Activated CD8-positive, alpha-beta memory T cell treated with anti-CD3 and anti-CD28 coated beads, Interleukin-2, amount 50 U/mL, for 1 hour (primary cell): ENCODE results near the gene SLC22A23.

Experiments
- DNase-seq: peaks from one replicate; pipeline ENCODE4 v3.0.0-alpha.2; 2020; ENCODE audit errors: extremely low read depth

The SLC22A23 gene

GRCh38 chr6:3471286-3471685 is 14.4 kb upstream of the SLC22A23 start:
- DNase-seq = no peak

DNA sequence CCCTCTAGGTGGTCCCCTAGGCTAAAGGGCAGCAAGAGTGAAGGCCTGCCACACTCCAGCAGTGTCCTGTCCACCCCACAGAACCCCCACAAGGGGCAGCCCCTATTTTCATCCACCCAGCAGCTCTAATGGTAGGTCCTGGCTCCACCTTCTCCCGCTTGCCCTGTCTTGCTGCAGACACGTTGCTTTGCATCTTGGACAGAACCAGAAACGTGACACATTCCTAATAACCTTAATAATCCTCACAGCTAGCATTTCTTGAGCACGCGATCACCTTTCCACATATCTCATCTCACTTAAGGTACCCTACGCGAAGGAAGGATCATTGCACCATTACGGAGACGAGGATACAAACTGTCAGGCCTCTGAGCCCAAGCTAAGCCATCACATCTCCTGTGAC is 11.7 kb upstream of the SLC22A23 start:
- no peak for DNase-seq

- DNase-seq = no peak
These were observed 11.1 kb upstream of the SLC22A23 start for GRCh38 chr6:3467996-3468395.

GRCh38 chr6:3466488-3467219 is 9.8 kb upstream of the SLC22A23 start:
- no peak for DNase-seq

DNA sequence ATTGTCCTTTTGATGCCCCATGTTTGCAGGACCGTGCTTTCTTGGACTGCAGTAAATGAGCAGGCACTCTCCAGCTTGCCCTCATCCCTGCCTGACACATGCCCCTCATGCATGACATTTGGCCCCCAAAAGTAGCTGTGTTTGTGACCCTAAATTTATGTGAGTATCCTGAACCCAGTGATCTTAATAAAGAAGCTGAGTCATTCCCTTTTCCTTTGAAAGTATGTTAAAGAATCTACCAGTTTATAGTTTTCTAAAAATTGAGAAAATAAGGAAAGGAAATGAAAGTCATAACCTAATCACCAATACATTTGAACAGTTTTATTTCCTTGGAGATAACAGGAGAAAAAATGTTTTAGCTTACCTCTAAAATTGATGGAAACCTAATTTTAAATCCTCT is 3.4 kb upstream of the SLC22A23 start:
- DNase-seq = no peak

- no peak for DNase-seq
These were observed 2.0 kb upstream of the SLC22A23 start for GRCh38 chr6:3458706-3459421.

- no peak for DNase-seq
These were observed 1.1 kb upstream of the SLC22A23 start for GRCh38 chr6:3457710-3458602.

DNA sequence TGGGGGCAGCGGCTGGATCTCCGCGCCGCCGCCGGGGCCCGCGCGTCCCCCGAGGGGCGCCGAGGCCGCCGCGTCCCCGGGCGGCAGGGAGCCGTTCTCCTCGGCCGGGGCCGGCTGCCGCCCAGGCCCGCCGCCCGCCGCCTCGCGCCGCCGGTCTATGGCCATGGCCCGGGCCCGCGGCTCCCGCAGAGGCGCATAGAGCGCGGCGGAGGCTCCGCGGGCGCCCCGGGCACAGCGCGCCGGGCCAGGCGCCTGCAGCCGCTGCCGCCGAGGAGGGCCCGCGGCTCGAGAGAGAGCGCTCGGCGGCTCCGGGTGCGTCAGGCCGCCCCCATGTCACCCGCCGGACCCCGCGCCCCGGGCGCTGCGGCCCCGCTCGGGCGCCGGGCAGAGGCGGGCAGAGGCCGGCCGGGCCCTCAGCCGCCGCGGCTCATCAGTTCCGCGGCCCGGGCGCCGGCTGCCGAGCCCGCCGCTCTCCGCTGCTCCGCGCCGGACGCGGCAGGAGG is 404 bp downstream of the SLC22A23 start:
- no peak for DNase-seq

DNA sequence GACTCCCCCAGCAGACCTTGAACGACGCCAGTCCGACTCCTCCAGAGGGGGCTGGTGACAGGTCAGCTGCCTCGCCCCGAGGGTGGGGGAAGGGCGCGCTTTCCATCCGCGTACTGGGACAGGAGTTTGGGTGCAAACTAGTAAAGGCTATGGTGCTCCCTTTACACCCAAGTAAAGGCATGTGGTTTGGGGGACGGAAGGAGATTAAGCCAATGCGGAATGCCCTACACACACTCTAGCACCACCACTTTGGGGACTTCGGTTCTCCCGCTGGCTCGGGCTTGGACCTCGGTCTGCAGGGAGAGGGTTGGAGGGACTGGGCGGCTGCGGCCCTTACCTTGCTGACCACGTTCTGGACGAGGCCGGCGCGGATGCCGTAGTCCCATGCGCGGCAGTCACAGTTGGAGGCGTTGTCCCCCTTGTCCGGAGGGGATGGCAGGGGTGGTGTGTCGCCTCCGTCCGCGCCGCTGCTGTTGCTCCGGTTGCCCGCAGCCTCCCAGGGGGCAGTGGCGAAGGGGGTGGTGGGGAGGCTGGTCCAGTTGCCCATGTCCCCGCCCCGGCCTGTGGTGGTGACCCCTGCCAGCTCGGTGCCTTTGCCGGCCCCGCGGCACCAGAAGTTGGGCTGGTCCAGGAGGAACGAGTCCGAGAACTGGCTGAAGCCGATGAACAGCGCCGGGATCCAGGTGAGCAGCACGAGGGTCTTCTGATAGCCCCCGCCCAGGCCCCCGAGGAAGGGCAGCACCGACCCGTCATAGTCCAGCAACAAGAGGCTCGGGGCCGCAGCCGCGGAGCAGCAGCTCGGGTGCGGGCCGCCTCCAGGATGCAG is 1.1 kb downstream of the SLC22A23 start:
- DNase-seq = no peak

- no peak for DNase-seq
These were observed 1.7 kb downstream of the SLC22A23 start for GRCh38 chr6:3455147-3455568.

DNA sequence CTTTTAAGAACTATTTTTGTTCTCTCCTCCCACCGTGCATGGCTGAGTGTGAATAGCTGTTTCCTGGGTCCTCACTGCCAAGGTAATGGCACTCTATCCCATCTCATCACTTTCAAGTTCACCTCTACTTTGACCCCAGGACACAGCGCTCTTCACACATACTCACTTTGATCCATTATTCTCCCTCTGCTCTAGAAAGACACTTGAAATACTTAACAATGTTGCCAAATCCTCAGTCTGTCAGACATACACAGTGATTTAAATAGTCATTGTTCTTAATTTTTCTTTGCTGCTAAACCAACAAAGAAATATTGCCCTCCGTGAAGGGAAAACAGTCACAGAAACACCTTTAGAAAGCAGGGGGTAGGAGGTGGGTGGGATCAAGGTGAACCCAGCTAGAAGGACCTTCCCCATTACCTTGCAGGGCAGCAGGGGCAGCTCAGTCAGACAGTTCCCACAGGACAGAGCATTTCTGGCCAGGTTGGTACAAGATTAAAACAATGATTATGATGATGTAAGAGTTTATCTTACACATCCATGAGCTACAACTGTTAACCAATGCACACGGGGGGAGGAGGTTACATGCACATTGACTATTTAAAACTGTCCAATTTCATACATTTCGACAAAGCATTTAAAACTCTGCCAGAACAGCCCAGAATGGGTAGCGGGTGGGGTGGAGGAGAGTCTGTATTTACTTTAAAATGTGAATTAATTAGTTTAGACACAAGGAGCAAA is 2.4 kb downstream of the SLC22A23 start:
- DNase-seq = no peak

DNA sequence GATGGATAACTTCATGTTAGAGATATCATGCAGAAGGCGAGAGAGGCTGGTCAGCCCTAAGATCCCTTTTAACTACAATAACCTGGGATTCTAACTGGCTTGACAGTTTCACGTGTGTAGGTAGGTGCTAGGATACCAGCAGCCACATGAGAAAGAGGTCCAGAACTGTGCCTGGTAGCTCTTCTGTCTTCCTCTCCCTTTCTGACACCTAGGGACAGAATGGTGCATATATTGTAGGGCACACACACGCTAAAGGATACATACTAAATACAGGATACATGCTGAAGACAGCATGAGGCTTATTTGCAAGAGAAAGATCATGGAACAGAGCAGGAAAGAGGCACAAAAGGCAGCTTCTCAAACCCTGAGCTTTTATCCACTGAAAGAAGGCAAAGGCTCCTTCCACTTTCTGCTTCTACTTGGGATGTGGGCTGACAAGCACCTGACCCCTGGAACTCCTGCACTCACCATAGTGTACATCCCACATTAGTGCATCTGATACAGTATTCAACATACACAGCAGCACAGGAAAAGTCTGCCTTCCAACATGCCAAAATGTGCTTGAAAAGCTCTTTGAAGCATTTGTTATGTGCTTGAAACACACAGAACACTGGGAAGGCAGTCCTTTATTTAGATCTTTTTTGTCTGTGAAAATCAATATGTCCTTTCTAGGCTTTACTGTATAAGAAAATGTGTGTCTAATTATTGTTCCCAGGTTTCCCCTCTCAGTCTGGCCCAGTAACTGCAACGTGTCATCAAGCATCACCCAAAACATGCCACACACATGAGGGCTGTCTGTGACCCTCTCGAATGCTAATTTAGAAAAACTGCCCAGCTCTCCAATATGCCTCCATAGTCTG is 3.2 kb downstream of the SLC22A23 start:
- no peak for DNase-seq

- DNase-seq = no peak
These were observed 5.4 kb downstream of the SLC22A23 start for GRCh38 chr6:3451498-3451897.

- no peak for DNase-seq
These were observed 6.0 kb downstream of the SLC22A23 start for GRCh38 chr6:3450888-3451287.

DNA sequence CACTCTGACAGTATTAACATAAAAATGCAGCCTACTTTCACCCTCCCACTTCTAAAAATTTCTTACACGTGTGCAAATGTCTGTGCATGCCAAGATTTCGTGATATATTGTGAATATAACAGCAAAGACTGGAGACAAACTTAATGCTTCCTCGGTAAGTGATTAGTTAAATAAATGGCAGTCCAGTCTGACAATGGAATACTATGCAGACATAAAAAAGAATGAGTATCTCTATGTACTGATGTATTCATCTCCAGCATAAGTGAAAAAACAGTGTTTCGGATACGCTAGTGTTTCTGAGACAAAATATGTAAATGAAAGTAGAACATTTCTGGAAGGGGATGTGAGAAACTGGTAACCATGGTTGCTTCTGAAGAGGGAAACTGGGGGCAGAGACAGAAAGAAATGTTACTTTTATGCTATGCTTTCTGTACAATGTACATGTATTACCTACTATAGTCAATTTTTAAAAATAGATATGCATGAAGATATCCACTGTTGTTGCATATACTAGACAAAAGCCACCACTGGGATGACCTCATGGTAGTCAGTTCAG is 7.0 kb downstream of the SLC22A23 start:
- no peak for DNase-seq

GRCh38 chr6:3449321-3449720 is 7.5 kb downstream of the SLC22A23 start:
- no peak for DNase-seq

GRCh38 chr6:3447005-3447404 is 9.8 kb downstream of the SLC22A23 start:
- no peak for DNase-seq

GRCh38 chr6:3446184-3446583 is 10.7 kb downstream of the SLC22A23 start:
- DNase-seq = no peak
